ENCODE measurements around the gene MRFAP1L1.
A peak's percentile ranks its signal among the peaks of the same experiment; 100 is the strongest.

Gene MRFAP1L1

DNA sequence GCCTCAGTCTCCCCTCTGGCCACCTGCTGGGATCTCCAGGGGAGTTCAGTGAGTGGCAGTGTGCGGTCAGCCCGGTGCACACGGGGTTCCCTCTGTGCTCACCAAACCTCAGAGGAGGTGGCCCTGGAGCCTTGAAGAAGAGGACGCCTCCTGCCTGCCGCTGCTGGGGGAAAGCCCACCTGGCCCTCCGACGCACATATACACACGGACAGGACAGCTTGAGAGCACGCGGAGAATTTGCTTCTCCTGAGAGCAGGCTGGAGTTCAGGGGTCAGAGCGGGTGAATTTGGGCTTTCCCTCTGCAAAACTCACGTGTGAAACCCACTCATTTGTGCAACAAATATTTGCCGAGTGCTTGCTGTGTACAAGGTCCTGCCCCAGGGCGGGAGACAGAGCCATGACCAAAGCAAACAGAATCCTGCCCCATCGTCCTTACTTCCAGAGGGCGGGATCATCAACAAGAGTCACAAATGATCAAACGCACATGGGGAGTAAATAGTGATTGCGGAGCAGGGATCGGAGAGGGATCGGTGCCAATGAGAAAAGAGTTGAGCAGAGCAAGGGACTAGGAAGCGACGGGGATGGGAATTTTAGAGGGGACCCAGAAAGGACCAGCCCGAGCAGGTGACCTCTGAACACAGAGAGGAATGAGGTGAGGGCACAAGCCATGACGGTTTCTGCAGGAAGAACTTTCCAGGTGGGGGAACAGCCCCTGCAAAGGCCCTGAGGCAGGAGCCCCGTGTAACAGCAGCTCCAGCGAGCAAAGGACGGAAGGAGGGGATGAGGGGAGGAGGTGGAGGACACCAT lies 23.9 kb upstream of the MRFAP1L1 start:
- DNase-seq (ENCODE audit: insufficient read length, low spot score) (peak; percentile 1), FAIRE-seq (no peak)
- TF ChIP-seq, protein P1, sequence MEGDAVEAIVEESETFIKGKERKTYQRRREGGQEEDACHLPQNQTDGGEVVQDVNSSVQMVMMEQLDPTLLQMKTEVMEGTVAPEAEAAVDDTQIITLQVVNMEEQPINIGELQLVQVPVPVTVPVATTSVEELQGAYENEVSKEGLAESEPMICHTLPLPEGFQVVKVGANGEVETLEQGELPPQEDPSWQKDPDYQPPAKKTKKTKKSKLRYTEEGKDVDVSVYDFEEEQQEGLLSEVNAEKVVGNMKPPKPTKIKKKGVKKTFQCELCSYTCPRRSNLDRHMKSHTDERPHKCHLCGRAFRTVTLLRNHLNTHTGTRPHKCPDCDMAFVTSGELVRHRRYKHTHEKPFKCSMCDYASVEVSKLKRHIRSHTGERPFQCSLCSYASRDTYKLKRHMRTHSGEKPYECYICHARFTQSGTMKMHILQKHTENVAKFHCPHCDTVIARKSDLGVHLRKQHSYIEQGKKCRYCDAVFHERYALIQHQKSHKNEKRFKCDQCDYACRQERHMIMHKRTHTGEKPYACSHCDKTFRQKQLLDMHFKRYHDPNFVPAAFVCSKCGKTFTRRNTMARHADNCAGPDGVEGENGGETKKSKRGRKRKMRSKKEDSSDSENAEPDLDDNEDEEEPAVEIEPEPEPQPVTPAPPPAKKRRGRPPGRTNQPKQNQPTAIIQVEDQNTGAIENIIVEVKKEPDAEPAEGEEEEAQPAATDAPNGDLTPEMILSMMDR (IDR thresholded peaks at IDR 0.05; ENCODE audit: insufficient read depth, missing control alignments) = no peak

DNA sequence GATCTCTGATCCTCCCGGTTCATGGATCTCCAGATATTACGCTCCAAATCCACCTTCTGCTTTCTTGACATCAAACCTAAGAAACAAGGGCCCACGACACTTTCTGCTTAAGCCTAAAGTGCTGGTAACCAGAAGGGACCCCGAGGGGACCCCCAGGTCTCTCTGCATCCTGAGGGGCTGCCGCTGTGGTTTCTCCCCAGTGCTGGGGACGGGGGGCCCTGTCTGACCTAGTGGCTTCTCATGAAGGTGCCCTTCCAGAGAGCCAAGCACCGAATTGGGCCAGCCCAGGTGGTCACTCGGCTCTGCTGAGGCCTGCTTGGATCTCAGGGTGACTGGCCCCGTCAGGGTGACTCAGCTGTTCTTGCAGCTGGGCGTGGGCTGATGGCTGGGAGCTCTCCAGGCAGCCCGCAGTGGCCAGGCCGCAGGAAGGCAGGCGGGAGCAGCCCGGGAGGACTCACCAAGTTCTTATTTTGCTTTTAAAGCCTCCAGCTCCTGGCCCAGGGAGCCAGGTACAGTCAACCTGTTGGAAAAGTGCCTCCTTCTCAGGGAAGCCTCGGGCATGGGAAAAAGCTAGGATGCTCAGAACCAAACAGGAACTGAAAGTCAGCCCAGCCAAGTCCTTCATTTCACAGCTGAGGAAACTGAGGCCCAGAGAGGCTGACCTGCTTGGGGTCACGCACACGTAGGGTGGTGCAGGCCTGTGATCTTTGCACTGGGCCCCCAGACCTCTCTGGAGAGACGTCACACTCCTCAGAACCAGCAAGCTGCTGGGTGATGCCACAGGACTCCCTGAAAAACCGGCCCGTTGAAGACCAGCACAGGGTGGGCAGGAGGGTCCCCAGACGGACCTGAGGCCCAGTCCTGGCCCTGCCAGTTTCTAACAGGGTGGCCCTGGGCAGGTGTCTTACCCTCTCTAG lies 23.0 kb upstream of the MRFAP1L1 start:
- no peak for DNase-seq (ENCODE audit: insufficient read length, low spot score)
- TF ChIP-seq, protein P1 (IDR thresholded peaks at IDR 0.05; ENCODE audit: insufficient read depth, missing control alignments) = no peak
- FAIRE-seq = no peak

DNA sequence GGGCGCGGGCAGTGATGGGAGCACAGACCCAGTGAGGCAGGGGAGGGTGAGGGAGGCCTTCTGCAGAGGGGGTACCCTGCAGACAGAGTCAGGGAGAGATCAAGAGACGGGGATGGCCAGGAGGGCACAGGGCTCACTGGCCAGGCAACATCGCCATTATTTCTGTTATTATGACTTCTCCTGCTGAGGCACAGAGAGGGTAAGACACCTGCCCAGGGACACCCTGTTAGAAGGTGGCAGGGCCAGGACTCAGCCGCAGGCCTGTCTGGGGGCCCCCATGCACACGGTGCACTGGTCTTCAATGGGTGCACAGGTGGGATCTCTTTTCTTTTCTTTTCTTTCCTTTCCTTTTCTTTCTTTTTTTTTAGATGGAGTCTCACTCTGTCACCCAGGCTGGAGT lies 22.1 kb upstream of the MRFAP1L1 start:
- TF ChIP-seq, protein P1 (IDR thresholded peaks at IDR 0.05; ENCODE audit: insufficient read depth, missing control alignments) = no peak
- FAIRE-seq (no peak), DNase-seq (ENCODE audit: insufficient read length, low spot score) (no peak)

DNA sequence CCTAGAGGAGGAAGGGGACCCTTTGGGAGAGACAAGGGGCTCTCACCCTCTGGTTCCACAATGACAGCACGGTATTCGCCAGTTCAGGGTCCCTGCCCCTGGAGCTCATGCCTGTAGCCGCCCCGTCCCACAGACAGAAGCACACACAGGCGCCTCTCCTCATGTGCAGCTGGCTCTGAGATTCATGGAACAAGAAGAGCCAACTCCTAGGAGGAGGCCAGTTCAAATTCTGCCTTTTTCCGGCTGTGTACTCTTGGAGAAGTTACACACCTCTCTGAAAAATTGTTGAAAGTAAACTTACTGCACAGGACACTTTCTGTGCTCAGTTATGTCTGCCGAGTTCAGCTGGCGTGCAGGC lies 21.6 kb upstream of the MRFAP1L1 start:
- TF ChIP-seq, protein P1 (IDR thresholded peaks at IDR 0.05; ENCODE audit: insufficient read depth, missing control alignments) = no peak
- FAIRE-seq (no peak), DNase-seq (ENCODE audit: insufficient read length, low spot score) (no peak)

- TF ChIP-seq, protein P1 (IDR thresholded peaks at IDR 0.05; ENCODE audit: insufficient read depth, missing control alignments) = no peak
- FAIRE-seq = no peak
- DNase-seq (ENCODE audit: insufficient read length, low spot score) = no peak
Observed at GRCh38 chr4:6730603-6731317, 21.1 kb upstream of the MRFAP1L1 start.

GRCh38 chr4:6728320-6729029 lies 18.8 kb upstream of the MRFAP1L1 start:
- FAIRE-seq (no peak), DNase-seq (ENCODE audit: insufficient read length, low spot score) (no peak)
- TF ChIP-seq, protein P1 (IDR thresholded peaks at IDR 0.05; ENCODE audit: insufficient read depth, missing control alignments) = no peak
